HG03097 (cell line): ENCODE measurements around the gene ANP32E.
A peak's percentile ranks its signal among the peaks of the same experiment; 100 is the strongest.

Experiments used
- ATAC-seq: cut with Tn5 transposase; IDR thresholded peaks from one replicate; pipeline ENCODE4 v1.9.1; 2021; ENCODE audit not compliant: unreplicated experiment, low FRiP score

ANP32E gene

GRCh38 chr1:150235852-150236613, at the start of gene ANP32E:
TSS of gene ANP32E (minus strand) at chr1:150236112. CDS start at chr1:150235786, 326 bp downstream.
- peak; percentile 79 for ATAC-seq

- no peak for ATAC-seq
Observed at GRCh38 chr1:150283260-150283659, 47.3 kb upstream of the ANP32E start.

GRCh38 chr1:150282558-150282958, 46.6 kb upstream of the ANP32E start:
- no peak for ATAC-seq

GRCh38 chr1:150281758-150282557, 46.0 kb upstream of the ANP32E start, which contains the start of gene CIART:
TSS of gene CIART (plus strand) at chr1:150282554. CDS start at chr1:150283268, 714 bp downstream.
- peak; percentile 89 for ATAC-seq

GRCh38 chr1:150281221-150281757, 45.4 kb upstream of the ANP32E start:
- no peak for ATAC-seq

- ATAC-seq: no peak
Observed at GRCh38 chr1:150280138-150280707, 44.3 kb upstream of the ANP32E start.

GRCh38 chr1:150273311-150273710, 37.4 kb upstream of the ANP32E start:
- ATAC-seq: no peak

GRCh38 chr1:150271291-150271959, 35.5 kb upstream of the ANP32E start:
- no peak for ATAC-seq

GRCh38 chr1:150269451-150269850, 33.5 kb upstream of the ANP32E start:
- ATAC-seq: no peak

GRCh38 chr1:150268705-150269403, 32.9 kb upstream of the ANP32E start, which contains the start of gene APH1A:
TSS of gene APH1A (minus strand) at chr1:150269016. CDS start at chr1:150268810, 206 bp downstream.
- ATAC-seq: peak; percentile 80

- ATAC-seq: peak; percentile 29
Observed at GRCh38 chr1:150268340-150268704, 32.4 kb upstream of the ANP32E start.

GRCh38 chr1:150267896-150268295, 32.0 kb upstream of the ANP32E start:
- no peak for ATAC-seq

- no peak for ATAC-seq
Observed at GRCh38 chr1:150263549-150263948, 27.6 kb upstream of the ANP32E start.

- ATAC-seq: no peak
Observed at GRCh38 chr1:150262388-150263320, 26.7 kb upstream of the ANP32E start.

GRCh38 chr1:150261367-150261766, 25.5 kb upstream of the ANP32E start:
- no peak for ATAC-seq

GRCh38 chr1:150259758-150260669, 24.1 kb upstream of the ANP32E start:
- ATAC-seq: no peak

GRCh38 chr1:150259217-150259616, 23.3 kb upstream of the ANP32E start:
- ATAC-seq: no peak
